Keratinocyte (primary cell): ENCODE data around the gene ERICH6.

Experiments used
- CTCF ChIP-seq, 3 experiments: IDR thresholded peaks in 1 of 3; conservative IDR thresholded peaks in 1 of 3; optimal IDR thresholded peaks in 1 of 3; 2 replicates in 2 of 3; 3 replicates in 1 of 3; pipeline versions ENCODE3 to v1.5.1; 2011; ENCODE audit warnings: low read length in 3 of 3, mild to moderate bottlenecking in 3 of 3, moderate library complexity in 2 of 3, control low read depth in 1 of 3, inconsistent platforms in 1 of 3; ENCODE audit not compliant: insufficient read depth in 2 of 3; ENCODE audit errors: extremely low read depth in 1 of 3
- EZH2 ChIP-seq: IDR thresholded peaks from one replicate; pipeline ENCODE4 v1.6.1; 2012; ENCODE audit warnings: inconsistent platforms, mild to moderate bottlenecking, low read length, moderate library complexity

GRCh38 chr3:150639262-150639661, 64.5 kb downstream of the ERICH6 start:
- TF ChIP-seq CTCF (optimal IDR thresholded peaks at IDR 0.05 in 1 of 3, IDR thresholded peaks at IDR 0.05 in 1 of 3, conservative IDR thresholded peaks at IDR 0.05 in 1 of 3; ENCODE audit: extremely low read depth in 1 of 3, insufficient read depth in 2 of 3, low read length in 3 of 3), result no peak
- no peak for TF ChIP-seq EZH2
